ENCODE measurements around the gene RPS17. TPM values are rescaled to one million over a fixed set of nuclear protein-coding genes. Genes with fewer than 3 reads are reported as not detected.

RPS17 gene
- total RNA-seq, 4 donors from 2014 or later = 1,206 to 4,149 (median 2,794) TPM

- Histone ChIP-seq H3K36me3 (peaks cover 0 to 9% (median 0%) of the 10 kb centered on the region in 3 donors), H3K27ac (no peak overlapping the region), H3K9me3 (no peaks in the 10 kb centered on the region), H3K27me3 (no peaks in the 10 kb centered on the region), H3K4me3 (no peak overlapping the region), H3K4me1 (peaks cover 0 to 9% (median 0%) of the 10 kb centered on the region in 3 donors)
- no peak for DNase-seq
- intact Hi-C loops (cut with DNase I) = no loop called here
- TF ChIP-seq POLR2A (IDR thresholded peaks at IDR 0.05) (no peak), CTCF (IDR thresholded peaks at IDR 0.05) (no peak)
- WGBS, 2 donors = 79 to 81% methylated on average over 7 of the region's 7 CpGs
Observed at GRCh38 chr15:82556315-82557035, 16.2 kb upstream of the RPS17 start.

DNA sequence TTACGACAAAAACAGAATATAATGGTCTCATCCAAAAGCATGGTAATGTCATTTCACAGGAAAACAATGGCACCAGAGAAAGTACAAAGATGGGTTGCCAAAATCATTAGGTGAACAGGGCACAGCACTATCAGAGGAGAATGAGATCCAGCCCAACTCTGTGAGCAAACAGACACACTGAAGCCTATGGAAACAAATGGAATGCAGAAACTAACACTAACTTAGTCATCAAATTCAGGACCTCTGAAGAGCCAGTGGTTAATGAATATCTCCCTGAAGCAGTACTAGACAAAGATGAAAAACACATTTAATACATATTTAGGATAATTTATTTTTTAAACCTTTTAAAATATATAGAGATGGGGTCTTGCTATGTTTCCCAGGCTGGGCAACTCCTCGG, 14.6 kb upstream of the RPS17 start:
- H3K9me3 ChIP-seq = no peaks in the 10 kb centered on the region
- H3K36me3 ChIP-seq = peaks cover 0 to 16% (median 0%) of the 10 kb centered on the region in 3 donors
- no peak overlapping the region for H3K4me3 ChIP-seq
- 81% methylated on average over 2 of the region's 2 CpGs for WGBS, 2 donors
- no peaks in the 10 kb centered on the region for H3K27me3 ChIP-seq
- intact Hi-C loops (cut with DNase I) = no loop called here
- TF ChIP-seq POLR2A (IDR thresholded peaks at IDR 0.05) = no peak
- no peak for TF ChIP-seq CTCF (IDR thresholded peaks at IDR 0.05)
- H3K27ac ChIP-seq = peak overlapping the region in 1 of 4 donors; percentile 31
- H3K4me1 ChIP-seq = peaks cover 0 to 9% (median 0%) of the 10 kb centered on the region in 3 donors
- no peak for DNase-seq

DNA sequence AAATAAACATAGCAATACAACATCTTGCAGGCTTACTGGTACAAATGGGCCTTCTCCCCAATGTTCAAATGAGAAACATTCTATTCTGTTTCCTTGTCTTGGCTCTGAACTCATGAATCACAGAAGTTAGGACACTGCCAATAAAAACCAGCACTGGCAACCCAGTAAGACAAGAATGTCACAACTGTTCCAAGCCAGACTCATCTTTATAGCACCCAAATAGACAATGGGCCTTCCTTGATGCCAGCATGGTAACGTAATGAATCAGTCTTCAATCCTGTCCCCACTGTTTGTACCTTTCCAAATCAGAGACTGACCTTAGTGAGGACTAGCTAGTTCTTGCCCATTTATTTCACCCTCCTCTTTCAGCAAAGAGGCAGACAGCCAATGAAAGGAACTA, 14.1 kb upstream of the RPS17 start:
- no peak for DNase-seq
- intact Hi-C loops (cut with DNase I) = no loop called here
- Histone ChIP-seq H3K27me3 (no peaks in the 10 kb centered on the region), H3K4me3 (no peak overlapping the region), H3K9me3 (no peaks in the 10 kb centered on the region), H3K36me3 (peaks cover 0 to 16% (median 0%) of the 10 kb centered on the region in 3 donors), H3K27ac (peak overlapping the region in 2 of 4 donors; percentile 10 to 31), H3K4me1 (peaks cover 0 to 9% (median 0%) of the 10 kb centered on the region in 3 donors)
- WGBS, 2 donors = 50 to 63% methylated on average over 1 of the region's 1 CpG
- no peak for TF ChIP-seq POLR2A (IDR thresholded peaks at IDR 0.05)
- TF ChIP-seq CTCF (IDR thresholded peaks at IDR 0.05) = no peak

- peaks cover 0 to 9% (median 0%) of the 10 kb centered on the region in 3 donors for H3K4me1 ChIP-seq
- H3K36me3 ChIP-seq = peaks cover 0 to 16% (median 0%) of the 10 kb centered on the region in 3 donors
- 100% methylated on average over 1 of the region's 1 CpG; no CpG with 5 or more reads in 1 of the 2 donors for WGBS, 2 donors
- peak overlapping the region in 3 of 4 donors; percentile 10 to 31 (median 12) for H3K27ac ChIP-seq
- no peak overlapping the region for H3K4me3 ChIP-seq
- DNase-seq = no peak
- intact Hi-C loops (cut with DNase I) = no loop called here
- TF ChIP-seq POLR2A (IDR thresholded peaks at IDR 0.05) (no peak), CTCF (IDR thresholded peaks at IDR 0.05) (no peak)
- H3K27me3 ChIP-seq = no peaks in the 10 kb centered on the region
- H3K9me3 ChIP-seq = no peaks in the 10 kb centered on the region
Observed at GRCh38 chr15:82553846-82554245, 13.6 kb upstream of the RPS17 start.

GRCh38 chr15:82552861-82553260, 12.6 kb upstream of the RPS17 start:
- H3K4me1 ChIP-seq = peaks cover 0 to 9% (median 0%) of the 10 kb centered on the region in 3 donors
- TF ChIP-seq POLR2A (IDR thresholded peaks at IDR 0.05) (no peak), CTCF (IDR thresholded peaks at IDR 0.05) (no peak)
- H3K4me3 ChIP-seq = no peak overlapping the region
- peaks cover 0 to 16% (median 0%) of the 10 kb centered on the region in 3 donors for H3K36me3 ChIP-seq
- intact Hi-C loops (cut with DNase I) = no loop called here
- WGBS, 2 donors = 80% methylated on average over 2 of the region's 2 CpGs
- H3K9me3 ChIP-seq = no peaks in the 10 kb centered on the region
- no peaks in the 10 kb centered on the region for H3K27me3 ChIP-seq
- DNase-seq = no peak
- no peak overlapping the region for H3K27ac ChIP-seq

All from esophagus squamous epithelium (tissue), 5 donors.